Measurements from ENCODE around the gene INF2. TPM values are rescaled to one million over a fixed set of nuclear protein-coding genes. Genes with fewer than 3 reads are reported as not detected.
A peak's percentile ranks its signal among the peaks of the same experiment; 100 is the strongest.

Gene INF2
- total RNA-seq, 2 donors from 2014 or later: 21.9 to 43.5 TPM

GRCh38 chr14:104770851-104771272, 81.4 kb downstream of the INF2 start:
- H3K4me1 ChIP-seq: peaks cover 0 to 11% of the 10 kb centered on the region in 2 donors
- H3K27me3 ChIP-seq: no peaks in the 10 kb centered on the region
- peaks cover 39% of the 10 kb centered on the region for H3K36me3 ChIP-seq
- H3K4me3 ChIP-seq: no peak overlapping the region
- peak in 1 of 2 donors; percentile 35 for TF ChIP-seq CTCF (IDR thresholded peaks at IDR 0.05)
- peaks cover 0 to 7% of the 10 kb centered on the region in 2 donors for H3K9me3 ChIP-seq
- H3K27ac ChIP-seq: no peak overlapping the region
- DNase-seq (ENCODE audit: low spot score): no peak

GRCh38 chr14:104771374-104771773, 82.0 kb downstream of the INF2 start:
- H3K4me1 ChIP-seq: peaks cover 0 to 11% of the 10 kb centered on the region in 2 donors
- peaks cover 0 to 7% of the 10 kb centered on the region in 2 donors for H3K9me3 ChIP-seq
- H3K27ac ChIP-seq: no peak overlapping the region
- peaks cover 41% of the 10 kb centered on the region for H3K36me3 ChIP-seq
- no peaks in the 10 kb centered on the region for H3K27me3 ChIP-seq
- H3K4me3 ChIP-seq: no peak overlapping the region
- DNase-seq (ENCODE audit: low spot score): no peak
- no peak for TF ChIP-seq CTCF (IDR thresholded peaks at IDR 0.05)

Small RNA genes lying within 50 kb of the gene (microRNA-seq; reads per million reads assigned to microRNA genes)
- gene MIR4710 (ENCODE audit: borderline number of aligned reads in 2 of 2, borderline replicate concordance in 1 of 2): 0 reads per million in 2 donors

Other genes starting within 250 kb of the INF2 start
- gene C14orf180, start 109.9 kb upstream of the INF2 start, total RNA-seq: 100 to 1,000 TPM in 1 of 2 donors, 10 to 100 TPM in 1; 59.5 to 135 TPM
- 1 to 10 TPM in 1 of 2 donors, under 1 TPM in 1; 0.52 to 2.2 TPM for gene TMEM179, start 84.8 kb upstream of the INF2 start, total RNA-seq
- 100 to 1,000 TPM; 113 to 158 TPM for gene ADSS1, start 34.6 kb downstream of the INF2 start, total RNA-seq
- gene SIVA1, start 63.5 kb downstream of the INF2 start, total RNA-seq: 100 to 1,000 TPM; 137 to 238 TPM
- gene AKT1, start 106.1 kb downstream of the INF2 start, total RNA-seq: 10 to 100 TPM; 77.7 to 93.8 TPM
- 1 to 10 TPM; 8.5 to 9.0 TPM for gene ZBTB42, start 111.5 kb downstream of the INF2 start, total RNA-seq
- gene CEP170B, start 175.7 kb downstream of the INF2 start, total RNA-seq: 10 to 100 TPM in 1 of 2 donors, 1 to 10 TPM in 1; 7.9 to 15.1 TPM
- under 1 TPM in 1 of 2 donors, not detected in 1; 0.08 TPM for gene PLD4, start 235.3 kb downstream of the INF2 start, total RNA-seq